CD14-positive monocyte (primary cell): Measurements from ENCODE around the gene AGRP. TPM values are rescaled to one million over a fixed set of nuclear protein-coding genes. Genes with fewer than 3 reads are reported as not detected.

Source experiments
- DNase-seq, 3 donors: peaks; one replicate each; pipeline ENCODE4 v3.0.0-alpha.2; 2011 to 2022
- H2AFZ ChIP-seq: 2 replicates; pipeline ENCODE4 v1.6.0; 2012; ENCODE audit warnings: mild to moderate bottlenecking, low read depth, low read length, inconsistent platforms; ENCODE audit not compliant: insufficient read depth, poor library complexity, severe bottlenecking
- H3K27ac ChIP-seq, 2 donors: 1 replicate in 1 of 2; 2 replicates in 1 of 2; pipeline ENCODE4 v1.5.1; 2012 to 2013; ENCODE audit warnings: low read length in 2 of 2, control low read depth in 1 of 2, inconsistent platforms in 1 of 2, low read depth in 1 of 2, mild to moderate bottlenecking in 1 of 2
- H3K27me3 ChIP-seq, 2 donors: one replicate each; pipeline versions ENCODE4 v1.6.0 to v1.6.1; 2011 to 2013; ENCODE audit warnings: low read length in 2 of 2; ENCODE audit not compliant: control insufficient read depth in 2 of 2, insufficient read depth in 2 of 2
- H3K36me3 ChIP-seq, 2 donors: replicated peaks in 1 of 2; 1 replicate in 1 of 2; 2 replicates in 1 of 2; pipeline versions ENCODE4 v1.5.1 to v1.6.1; 2012 to 2013; ENCODE audit warnings: low read length in 2 of 2, control low read depth in 1 of 2, inconsistent platforms in 1 of 2, mild to moderate bottlenecking in 1 of 2; ENCODE audit not compliant: insufficient read depth in 2 of 2, control insufficient read depth in 1 of 2
- H3K4me1 ChIP-seq, 2 donors: 1 replicate in 1 of 2; 2 replicates in 1 of 2; pipeline versions ENCODE4 v1.5.1 to v1.6.1; 2012 to 2013; ENCODE audit warnings: low read length in 2 of 2, control low read depth in 1 of 2, inconsistent platforms in 1 of 2, mild to moderate bottlenecking in 1 of 2, moderate library complexity in 1 of 2; ENCODE audit not compliant: insufficient read depth in 2 of 2, control insufficient read depth in 1 of 2
- H3K4me2 ChIP-seq: replicated peaks from 2 replicates; pipeline ENCODE3; 2012; ENCODE audit warnings: low read length, moderate library complexity, mild to moderate bottlenecking; ENCODE audit not compliant: poor library complexity, severe bottlenecking; ENCODE audit errors: extremely low read depth
- H3K4me3 ChIP-seq, 3 experiments: fragments of 200-600 bp in 1 of 3; sonication (generic) in 1 of 3; replicated peaks in 1 of 3; 1 replicate in 2 of 3; 2 replicates in 1 of 3; pipeline ENCODE4 v1.5.1; 2011 to 2013; ENCODE audit warnings: low read length in 3 of 3, mild to moderate bottlenecking in 3 of 3, control low read depth in 2 of 3, low read depth in 2 of 3, inconsistent platforms in 1 of 3, moderate library complexity in 1 of 3
- H3K79me2 ChIP-seq: 2 replicates; pipeline ENCODE4 v1.6.0; 2012; ENCODE audit warnings: mild to moderate bottlenecking, control low read depth, inconsistent platforms, low read length, moderate library complexity; ENCODE audit not compliant: insufficient read depth
- H3K9ac ChIP-seq: 2 replicates; pipeline ENCODE4 v1.6.0; 2017; ENCODE audit warnings: low read length, mild to moderate bottlenecking; ENCODE audit not compliant: insufficient read depth, poor library complexity, severe bottlenecking
- H3K9me3 ChIP-seq, 2 donors: replicated peaks in 1 of 2; 1 replicate in 1 of 2; 2 replicates in 1 of 2; pipeline versions ENCODE4 v1.5.1 to v1.6.1; 2012 to 2013; ENCODE audit warnings: low read length in 2 of 2, control low read depth in 1 of 2; ENCODE audit not compliant: control insufficient read depth in 1 of 2, insufficient read depth in 1 of 2
- H4K20me1 ChIP-seq: 2 replicates; pipeline ENCODE4 v1.6.0; 2012; ENCODE audit warnings: mild to moderate bottlenecking, low read length, control low read depth, moderate library complexity; ENCODE audit not compliant: insufficient read depth
- H3K27ac Mint-ChIP-seq, 7 donors: one replicate each; pipeline ENCODE4 v1.8.0; 2020; ENCODE audit warnings: mild to moderate bottlenecking in 7 of 7, mixed read lengths in 7 of 7, moderate library complexity in 6 of 7, inconsistent platforms in 2 of 7
- H3K27me3 Mint-ChIP-seq, 3 donors: one replicate each; pipeline ENCODE4 v1.8.0; 2021 to 2022; ENCODE audit warnings: low read depth in 3 of 3, mild to moderate bottlenecking in 3 of 3, mixed read lengths in 3 of 3, moderate library complexity in 3 of 3, inconsistent platforms in 1 of 3
- H3K36me3 Mint-ChIP-seq, 2 donors: one replicate each; pipeline ENCODE4 v1.8.0; 2020; ENCODE audit warnings: mixed read lengths in 2 of 2, inconsistent platforms in 1 of 2, mild to moderate bottlenecking in 1 of 2
- H3K4me1 Mint-ChIP-seq: one replicate; pipeline ENCODE4 v1.8.0; 2020; ENCODE audit warnings: mild to moderate bottlenecking, mixed read lengths
- H3K4me3 Mint-ChIP-seq, 2 donors: one replicate each; pipeline ENCODE4 v1.8.0; 2020; ENCODE audit warnings: mild to moderate bottlenecking in 2 of 2, mixed read lengths in 2 of 2, moderate library complexity in 1 of 2
- H3K9me3 Mint-ChIP-seq, 7 donors: one replicate each; pipeline ENCODE4 v1.8.0; 2020 to 2022; ENCODE audit warnings: mixed read lengths in 7 of 7, mild to moderate bottlenecking in 6 of 7, moderate library complexity in 6 of 7, inconsistent platforms in 2 of 7
- CTCF ChIP-seq: fragments of 200-600 bp; IDR thresholded peaks from one replicate; pipeline ENCODE4 v1.8.0; 2022; ENCODE audit warnings: antibody characterized with exemption, mild to moderate bottlenecking
- WGBS: methylation state at CpG from one replicate; pipeline ENCODE4 v1.1.5; 2013; ENCODE audit warnings: missing lambda C conversion rate; ENCODE audit not compliant: insufficient coverage; 5-methylcytosine and 5-hydroxymethylcytosine counted together
- intact Hi-C, 2 donors: fragments of 100-400 bp; cut with micrococcal nuclease; formaldehyde crosslinking; loops; one replicate each; pipeline versions ENCODE4 v1.15.0 to v1.15.1; 2023
- polyA plus RNA-seq, 3 donors: library from polyadenylated mRNA; depleted of rRNA in 1 of 3; unstranded in 2 of 3; stranded (reverse) in 1 of 3; fragments of 300-500 nt in 2 of 3; fragments of >200 nt in 1 of 3; fragmentation: Illumina TruSeq in 2 of 3; gene quantifications; 1 replicate in 2 of 3; 2 replicates in 1 of 3; pipeline ENCODE4 v1.2.3, GENCODE V29; 2012 to 2021

The AGRP gene
- polyA plus RNA-seq, 3 donors = 0.32 to 0.54 TPM; not detected in 1

- no peak overlapping the region for H3K27ac ChIP-seq
- H3K4me1 Mint-ChIP-seq = peaks cover 58% of the 10 kb centered on the region
- 98% methylated on average over 4 of the region's 5 CpGs for WGBS
- H3K27ac Mint-ChIP-seq = peak overlapping the region in 1 of 7 donors; percentile 23
- H3K4me2 ChIP-seq = no peak overlapping the region
- no peak for TF ChIP-seq CTCF
- H3K27me3 ChIP-seq = no peaks in the 10 kb centered on the region
- H3K9me3 Mint-ChIP-seq = no peaks in the 10 kb centered on the region
- H3K4me1 ChIP-seq = peaks cover 19 to 45% of the 10 kb centered on the region in 2 donors
- H3K27me3 Mint-ChIP-seq = no peaks in the 10 kb centered on the region
- H3K4me3 Mint-ChIP-seq = no peak overlapping the region
- H3K9ac ChIP-seq = no peak overlapping the region
- H3K36me3 Mint-ChIP-seq = peaks cover 28 to 77% of the 10 kb centered on the region in 2 donors
- peaks cover 46 to 93% of the 10 kb centered on the region in 2 donors for H3K36me3 ChIP-seq
- no peak overlapping the region for H3K4me3 ChIP-seq
- H2AFZ ChIP-seq = no peak overlapping the region
- DNase-seq = no peak
- H3K9me3 ChIP-seq = no peaks in the 10 kb centered on the region
- peaks cover 100% of the 10 kb centered on the region for H3K79me2 ChIP-seq
- H4K20me1 ChIP-seq = peaks cover 100% of the 10 kb centered on the region
- intact Hi-C loops = no loop called here
These were observed 20.3 kb downstream of the AGRP start for GRCh38 chr16:67463059-67463458.

DNA sequence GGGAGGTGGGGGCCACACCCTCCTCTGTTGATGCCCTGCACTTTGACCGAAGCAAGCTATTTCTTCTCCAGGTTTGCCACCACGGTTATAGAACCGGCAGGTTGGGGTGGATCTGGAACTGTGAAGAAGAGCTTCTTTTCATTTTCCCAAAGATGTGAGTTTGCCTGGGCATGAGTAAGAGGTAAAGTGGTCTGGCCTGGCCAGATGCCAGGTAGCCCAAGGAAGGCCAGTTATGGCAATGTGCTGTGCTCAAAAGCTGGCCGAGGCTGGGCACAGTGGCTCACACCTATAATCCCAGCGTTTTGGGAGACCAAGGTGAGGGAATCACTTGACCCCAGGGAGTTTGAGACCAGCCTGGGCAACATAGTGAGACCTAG lies 21.1 kb downstream of the AGRP start:
- Mint-ChIP-seq H3K9me3 (no peaks in the 10 kb centered on the region), H3K4me1 (peaks cover 51% of the 10 kb centered on the region), H3K4me3 (no peak overlapping the region), H3K36me3 (peaks cover 28 to 77% of the 10 kb centered on the region in 2 donors), H3K27me3 (no peaks in the 10 kb centered on the region), H3K27ac (peak overlapping the region in 2 of 7 donors; percentile 18 to 25)
- Histone ChIP-seq H3K4me3 (no peak overlapping the region), H3K79me2 (peaks cover 100% of the 10 kb centered on the region), H3K9me3 (no peaks in the 10 kb centered on the region), H3K4me2 (no peak overlapping the region), H4K20me1 (peaks cover 100% of the 10 kb centered on the region), H3K27ac (peak overlapping the region in 1 of 2 donors; percentile 36), H3K36me3 (peaks cover 54 to 94% of the 10 kb centered on the region in 2 donors), H3K4me1 (peaks cover 15 to 38% of the 10 kb centered on the region in 2 donors), H3K27me3 (no peaks in the 10 kb centered on the region), H2AFZ (no peak overlapping the region), H3K9ac (peak overlapping the region; percentile 8)
- DNase-seq = no peak
- intact Hi-C loops = no loop called here
- 94% methylated on average over 2 of the region's 5 CpGs for WGBS
- no peak for TF ChIP-seq CTCF
